Chondrocyte (in vitro differentiated cells): ENCODE measurements around the gene ABHD14A. TPM values are rescaled to one million over a fixed set of nuclear protein-coding genes. Genes with fewer than 3 reads are reported as not detected.

ENCODE experiments used
- DNase-seq: peaks from one replicate; pipeline ENCODE4 v3.0.0; 2021; ENCODE audit warnings: mixed read lengths, low spot score
- H3K27ac Mint-ChIP-seq: one replicate; pipeline ENCODE4 v1.8.0; 2021; ENCODE audit warnings: mild to moderate bottlenecking, moderate library complexity, mixed read lengths; ENCODE audit not compliant: unreplicated experiment
- H3K27me3 Mint-ChIP-seq: 2 replicates; pipeline ENCODE4 v1.8.0; 2021; ENCODE audit warnings: low read depth, mixed read lengths
- H3K36me3 Mint-ChIP-seq: 2 replicates; pipeline ENCODE4 v1.8.0; 2021; ENCODE audit warnings: low read depth, mixed read lengths
- H3K4me1 Mint-ChIP-seq: 2 replicates; pipeline ENCODE4 v1.8.0; 2021; ENCODE audit warnings: low read depth, mild to moderate bottlenecking, mixed read lengths
- H3K4me3 Mint-ChIP-seq: one replicate; pipeline ENCODE4 v1.8.0; 2021; ENCODE audit warnings: mild to moderate bottlenecking, moderate library complexity, mixed read lengths; ENCODE audit not compliant: unreplicated experiment
- H3K9me3 Mint-ChIP-seq: 2 replicates; pipeline ENCODE4 v1.8.0; 2021; ENCODE audit warnings: low read depth, mixed read lengths
- total RNA-seq: library from RNA; stranded (reverse); gene quantifications from 3 replicates; pipeline ENCODE4 v1.2.1, GENCODE V29; 2021
- TF ChIP-seq, protein P1 (sequence below): fragments of 200-600 bp; sonication (generic); IDR thresholded peaks from 2 replicates; pipeline ENCODE4 v1.5.0; 2021; ENCODE audit warnings: antibody characterized with exemption, mild to moderate bottlenecking, moderate library complexity

The ABHD14A gene
- total RNA-seq, 1 donor from 2014 or later = 10.2 TPM

GRCh38 chr3:51934991-51935885 is 39.6 kb upstream of the ABHD14A start:
- Mint-ChIP-seq H3K27me3 (no peaks in the 10 kb centered on the region), H3K36me3 (peaks cover 32% of the 10 kb centered on the region), H3K4me1 (peaks cover 11% of the 10 kb centered on the region), H3K27ac (no peak overlapping the region), H3K4me3 (no peak overlapping the region), H3K9me3 (no peaks in the 10 kb centered on the region)
- TF ChIP-seq, protein P1, sequence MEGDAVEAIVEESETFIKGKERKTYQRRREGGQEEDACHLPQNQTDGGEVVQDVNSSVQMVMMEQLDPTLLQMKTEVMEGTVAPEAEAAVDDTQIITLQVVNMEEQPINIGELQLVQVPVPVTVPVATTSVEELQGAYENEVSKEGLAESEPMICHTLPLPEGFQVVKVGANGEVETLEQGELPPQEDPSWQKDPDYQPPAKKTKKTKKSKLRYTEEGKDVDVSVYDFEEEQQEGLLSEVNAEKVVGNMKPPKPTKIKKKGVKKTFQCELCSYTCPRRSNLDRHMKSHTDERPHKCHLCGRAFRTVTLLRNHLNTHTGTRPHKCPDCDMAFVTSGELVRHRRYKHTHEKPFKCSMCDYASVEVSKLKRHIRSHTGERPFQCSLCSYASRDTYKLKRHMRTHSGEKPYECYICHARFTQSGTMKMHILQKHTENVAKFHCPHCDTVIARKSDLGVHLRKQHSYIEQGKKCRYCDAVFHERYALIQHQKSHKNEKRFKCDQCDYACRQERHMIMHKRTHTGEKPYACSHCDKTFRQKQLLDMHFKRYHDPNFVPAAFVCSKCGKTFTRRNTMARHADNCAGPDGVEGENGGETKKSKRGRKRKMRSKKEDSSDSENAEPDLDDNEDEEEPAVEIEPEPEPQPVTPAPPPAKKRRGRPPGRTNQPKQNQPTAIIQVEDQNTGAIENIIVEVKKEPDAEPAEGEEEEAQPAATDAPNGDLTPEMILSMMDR = no peak
- no peak for DNase-seq

- Mint-ChIP-seq H3K27me3 (no peaks in the 10 kb centered on the region), H3K36me3 (peaks cover 28% of the 10 kb centered on the region), H3K9me3 (no peaks in the 10 kb centered on the region), H3K27ac (no peak overlapping the region), H3K4me1 (peaks cover 20% of the 10 kb centered on the region), H3K4me3 (no peak overlapping the region)
- TF ChIP-seq, protein P1 = no peak
- no peak for DNase-seq
Measured at GRCh38 chr3:51935886-51936755, 38.7 kb upstream of the ABHD14A start.

GRCh38 chr3:51937014-51937413 is 37.9 kb upstream of the ABHD14A start:
- H3K9me3 Mint-ChIP-seq = no peaks in the 10 kb centered on the region
- peaks cover 28% of the 10 kb centered on the region for H3K36me3 Mint-ChIP-seq
- no peak overlapping the region for H3K4me3 Mint-ChIP-seq
- TF ChIP-seq, protein P1 = no peak
- H3K27me3 Mint-ChIP-seq = no peaks in the 10 kb centered on the region
- no peak for DNase-seq
- H3K27ac Mint-ChIP-seq = no peak overlapping the region
- H3K4me1 Mint-ChIP-seq = peaks cover 22% of the 10 kb centered on the region

DNA sequence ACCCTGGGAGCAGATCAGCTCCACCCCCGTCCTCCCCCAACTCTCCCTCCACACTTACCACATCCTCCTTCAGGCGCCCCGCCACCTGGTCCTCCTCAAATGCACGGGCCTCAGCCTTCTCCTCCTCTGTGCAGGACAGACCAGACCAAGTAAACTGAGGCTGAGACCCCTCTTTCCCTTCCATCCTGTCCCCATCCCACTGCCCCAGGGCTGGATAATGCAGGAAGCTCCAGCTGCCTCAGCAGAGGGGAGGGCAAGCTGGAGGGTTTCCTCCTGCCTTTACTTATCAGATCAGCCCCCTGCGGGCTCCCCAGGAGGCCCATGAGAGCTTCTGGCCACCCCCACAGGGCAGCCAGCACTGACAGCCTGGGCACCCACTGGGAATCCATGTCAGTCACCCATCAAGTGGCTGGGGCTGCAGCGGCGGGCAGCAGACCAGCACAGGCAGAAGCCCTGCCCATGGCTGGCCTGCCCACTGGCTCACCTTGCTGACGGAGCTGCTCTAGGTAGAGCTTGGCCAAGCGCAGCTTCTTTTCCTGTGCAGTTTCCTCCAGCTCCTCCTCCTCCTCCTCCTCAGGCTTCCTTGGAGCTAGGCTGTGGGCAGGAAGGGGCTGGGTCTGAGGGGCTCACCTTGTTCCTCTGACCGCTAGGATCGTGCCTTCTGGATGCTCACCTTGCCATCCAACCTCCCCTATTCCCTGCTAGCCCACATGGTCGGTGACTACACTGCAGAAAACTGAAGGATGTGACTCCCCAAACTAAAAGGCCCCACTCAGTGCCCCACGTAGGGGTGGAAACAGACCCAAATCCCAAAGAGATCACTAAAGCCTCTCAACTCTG is 37.0 kb upstream of the ABHD14A start:
- Mint-ChIP-seq H3K27me3 (no peaks in the 10 kb centered on the region), H3K4me3 (no peak overlapping the region)

More for the DNA sequence above, 37.0 kb upstream of the ABHD14A start:
- Mint-ChIP-seq H3K9me3 (no peaks in the 10 kb centered on the region), H3K4me1 (peaks cover 29% of the 10 kb centered on the region), H3K36me3 (peaks cover 28% of the 10 kb centered on the region), H3K27ac (no peak overlapping the region)
- no peak for DNase-seq
- TF ChIP-seq, protein P1 = no peak
